HG02678 (cell line): ENCODE results near the gene RAX.
"Not testable (repeated sequence)": the region's sequence is repeated elsewhere in the genome, so short reads cannot be mapped to it uniquely, and the experiment has no call there.

ENCODE experiments used
- ATAC-seq: cut with Tn5 transposase; IDR thresholded peaks from one replicate; pipeline ENCODE4 v1.9.1; 2021; ENCODE audit warnings: mild to moderate bottlenecking, moderate library complexity; ENCODE audit not compliant: unreplicated experiment

RAX gene

GRCh38 chr18:59273759-59274532 lies 692 bp upstream of the RAX start:
- no peak for ATAC-seq

DNA sequence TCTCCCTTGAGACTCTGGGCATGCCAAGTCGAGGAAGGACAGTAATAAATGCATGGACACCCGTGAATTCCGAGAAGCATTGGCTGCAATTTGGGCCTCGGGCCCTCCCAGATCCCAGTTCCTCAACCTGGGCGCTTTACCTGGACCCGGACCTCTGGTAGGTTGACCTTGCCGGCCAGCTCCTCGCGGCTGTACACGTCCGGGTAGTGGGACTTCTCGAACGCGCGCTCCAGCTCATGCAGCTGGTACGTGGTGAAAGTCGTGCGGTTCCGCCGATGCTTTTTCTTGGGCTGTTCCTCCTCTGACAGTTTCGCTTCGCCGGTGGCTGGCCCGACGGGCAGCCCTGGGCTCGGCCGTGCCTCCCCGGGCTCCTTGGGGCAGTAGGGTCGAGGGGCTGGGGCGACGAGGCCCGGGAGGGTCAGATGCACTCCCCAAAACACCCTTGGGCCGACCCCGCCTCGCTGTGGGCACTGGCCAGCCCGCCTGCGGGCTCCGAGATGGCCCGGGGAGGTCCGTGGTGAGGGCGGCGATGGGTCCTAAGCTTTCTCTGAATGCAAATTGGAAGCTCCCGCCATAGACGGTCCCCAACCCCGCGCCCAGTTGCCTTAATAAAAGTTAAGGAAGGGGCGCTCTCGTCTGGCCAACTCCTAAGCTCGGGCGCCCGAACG lies 899 bp downstream of the RAX start:
- no peak for ATAC-seq

DNA sequence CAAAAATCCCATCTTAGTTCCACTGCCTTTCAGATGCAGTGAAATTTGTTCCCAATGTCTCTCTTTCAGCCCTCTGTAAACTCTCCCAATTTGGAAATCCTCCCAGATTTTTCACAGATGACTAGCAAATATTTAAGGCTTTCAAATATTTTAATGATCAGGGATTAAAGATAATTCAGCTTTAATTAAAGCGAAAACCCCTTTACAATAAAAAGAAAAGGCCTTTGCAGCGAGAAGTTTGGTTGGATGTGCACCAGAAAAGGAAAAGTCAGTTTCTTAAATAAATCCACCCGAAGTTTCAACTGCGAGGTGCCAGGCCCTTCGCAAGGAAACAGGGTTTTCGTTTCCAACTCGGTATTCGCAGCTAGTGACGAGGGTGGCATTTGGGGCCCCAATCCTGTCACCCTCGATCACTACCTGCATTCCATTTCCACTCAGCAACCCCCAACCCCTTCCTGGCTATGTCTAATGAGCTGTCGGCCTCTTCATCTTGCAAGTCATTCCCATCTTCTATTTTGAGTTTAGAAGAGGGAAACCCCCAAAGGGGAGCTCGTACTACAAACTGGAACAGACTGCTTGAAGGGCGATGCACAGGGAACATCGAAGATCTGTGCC lies 1.5 kb downstream of the RAX start:
- ATAC-seq, result no peak

DNA sequence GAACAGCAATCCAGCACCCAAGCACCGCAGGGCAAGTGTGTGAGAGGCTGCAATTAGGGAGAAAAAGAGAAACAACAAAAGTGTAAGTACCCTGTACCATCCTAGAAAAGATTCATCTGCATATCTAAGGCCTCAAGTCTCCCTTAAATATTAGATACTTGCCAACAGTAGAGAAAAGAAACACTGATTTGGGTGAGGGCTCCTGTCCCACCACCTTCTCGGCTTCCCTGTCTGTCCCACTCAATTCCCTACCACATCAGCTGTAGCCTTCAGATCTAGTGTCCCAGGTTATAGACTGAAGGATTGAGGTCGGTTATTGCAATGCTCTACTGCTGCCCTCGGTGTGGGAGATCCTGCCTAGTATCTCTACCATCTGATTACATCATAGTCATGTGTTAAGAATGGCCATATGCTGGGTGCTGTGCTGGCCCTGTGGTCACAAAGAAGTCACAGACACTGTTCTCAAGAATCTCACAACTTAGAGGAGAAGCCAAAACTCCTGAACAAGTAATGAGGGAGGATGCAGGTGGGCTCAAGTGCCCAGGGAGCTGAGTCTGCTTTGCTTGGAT lies 2.5 kb downstream of the RAX start:
- no peak for ATAC-seq

DNA sequence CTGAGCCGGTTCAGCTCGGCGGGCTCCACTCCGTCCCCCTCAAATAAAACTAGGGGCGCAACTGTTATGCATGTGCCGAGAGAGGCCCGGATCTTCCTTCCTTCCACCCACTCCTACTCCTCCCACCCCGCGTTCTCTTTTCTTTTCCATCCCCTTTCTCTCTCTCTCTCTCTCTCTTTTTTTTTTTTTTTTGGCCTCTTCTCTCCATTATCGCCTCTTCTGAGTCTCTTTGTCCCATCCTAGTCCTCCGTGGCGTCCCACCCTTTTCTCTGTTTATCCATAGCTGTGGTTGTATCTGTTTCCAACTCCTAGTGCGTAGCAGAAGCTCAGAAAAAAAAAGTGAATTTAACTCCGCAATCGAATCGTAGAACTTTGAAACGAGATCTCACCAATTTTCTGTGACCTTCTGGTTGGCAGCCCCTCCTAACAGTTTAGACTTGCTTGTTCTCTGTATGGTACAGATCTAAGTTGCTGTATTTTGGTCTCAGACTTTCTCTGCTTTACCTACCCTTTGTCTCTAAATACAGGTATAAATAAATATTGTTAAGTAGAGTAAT lies 3.6 kb downstream of the RAX start:
- ATAC-seq, result no peak

- no peak for ATAC-seq
These were observed 4.3 kb downstream of the RAX start for GRCh38 chr18:59268721-59269562.

GRCh38 chr18:59268127-59268720 lies 5.0 kb downstream of the RAX start:
- ATAC-seq, result no peak

- ATAC-seq, result no peak
These were observed 5.6 kb downstream of the RAX start for GRCh38 chr18:59267503-59268126.

GRCh38 chr18:59266886-59267502 lies 6.3 kb downstream of the RAX start:
- no peak for ATAC-seq

- ATAC-seq, result no peak
These were observed 6.8 kb downstream of the RAX start for GRCh38 chr18:59266459-59266858.

DNA sequence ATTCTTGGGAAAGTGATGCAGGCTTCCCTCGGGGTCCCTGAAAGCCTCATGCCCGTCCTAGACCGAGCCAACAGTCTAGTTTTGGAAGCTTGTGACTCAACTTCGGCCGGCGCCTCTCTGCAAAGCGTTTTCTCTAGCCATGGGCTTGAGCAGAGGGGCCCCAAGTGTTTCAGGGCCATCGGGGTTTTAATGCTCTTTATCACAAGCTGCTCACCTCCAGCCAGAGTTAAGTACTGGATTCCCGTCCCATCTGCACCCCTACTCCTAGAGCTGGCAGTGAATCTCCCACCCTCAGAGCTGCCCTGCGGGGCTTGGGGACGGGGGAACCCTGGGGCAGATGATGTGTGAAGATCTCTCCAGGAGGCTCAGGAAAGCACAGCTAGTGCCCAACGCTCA lies 7.3 kb downstream of the RAX start:
- ATAC-seq, result no peak

DNA sequence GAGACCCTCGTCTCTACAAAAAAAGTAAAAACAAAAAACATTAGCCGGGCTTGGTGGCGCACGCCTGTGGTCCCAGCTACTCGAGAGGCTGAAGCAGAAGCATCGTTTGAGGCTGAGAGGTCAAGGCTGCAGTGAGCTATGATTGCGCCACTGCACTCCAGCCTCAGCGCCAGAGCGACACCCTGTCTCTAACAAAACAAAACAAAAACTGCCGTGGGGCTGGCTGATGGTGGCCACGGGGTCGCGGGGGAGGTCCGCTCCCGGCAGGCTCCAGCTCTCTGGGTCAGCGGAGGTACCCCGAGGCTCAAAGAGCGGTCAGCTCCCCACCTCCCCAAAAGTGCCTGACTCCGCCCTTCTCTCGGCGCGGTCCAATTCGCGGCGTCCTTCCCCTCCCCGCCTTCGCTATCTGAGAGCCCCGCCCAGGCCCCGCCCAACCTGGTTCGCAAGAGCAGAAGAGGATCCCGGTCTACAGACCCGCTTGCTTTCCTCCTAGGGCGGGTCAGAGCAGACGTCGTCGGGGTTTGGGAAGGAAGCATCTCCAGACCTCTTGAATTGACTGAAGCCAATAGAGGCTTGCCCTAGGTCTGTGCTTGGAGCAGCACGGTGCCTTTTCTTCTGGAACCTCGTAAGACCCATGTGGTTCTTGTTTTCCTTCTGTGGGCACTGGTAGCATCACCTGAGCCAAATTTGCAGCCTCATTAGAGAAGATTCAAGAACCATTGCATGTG lies 7.8 kb downstream of the RAX start:
- no peak for ATAC-seq

DNA sequence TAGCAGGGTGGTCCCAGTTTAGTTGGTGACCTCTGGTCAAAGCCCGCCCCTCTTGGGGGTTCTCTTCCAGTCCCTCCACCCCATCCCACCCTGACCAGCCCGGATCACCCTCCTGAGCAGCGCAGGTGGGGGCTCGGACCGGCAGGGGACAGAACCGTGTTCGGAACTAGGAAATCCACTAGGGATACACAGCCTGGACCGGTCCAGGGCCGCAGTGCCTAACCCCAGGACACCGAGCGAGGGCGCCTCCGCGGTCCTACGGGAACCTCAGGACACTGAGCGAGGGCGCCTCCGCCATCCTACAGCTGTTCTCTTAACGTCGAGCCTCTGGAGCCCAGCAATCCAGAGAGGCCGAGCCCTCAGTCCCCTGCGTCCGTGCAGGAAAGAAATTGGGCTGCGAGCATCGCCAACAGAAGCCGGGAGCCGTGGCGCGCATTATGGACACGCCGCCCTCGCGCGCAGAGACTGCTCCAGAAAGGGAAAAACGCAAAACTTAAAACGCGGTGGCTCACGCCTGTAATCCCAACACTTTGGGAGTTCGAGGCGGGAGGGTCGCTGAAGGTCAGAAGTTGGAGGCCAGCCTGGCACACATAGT lies 8.5 kb downstream of the RAX start:
- no peak for ATAC-seq

- no peak for ATAC-seq
These were observed 9.1 kb downstream of the RAX start for GRCh38 chr18:59264121-59264571.

- no peak for ATAC-seq
These were observed 9.6 kb downstream of the RAX start for GRCh38 chr18:59263661-59264060.

DNA sequence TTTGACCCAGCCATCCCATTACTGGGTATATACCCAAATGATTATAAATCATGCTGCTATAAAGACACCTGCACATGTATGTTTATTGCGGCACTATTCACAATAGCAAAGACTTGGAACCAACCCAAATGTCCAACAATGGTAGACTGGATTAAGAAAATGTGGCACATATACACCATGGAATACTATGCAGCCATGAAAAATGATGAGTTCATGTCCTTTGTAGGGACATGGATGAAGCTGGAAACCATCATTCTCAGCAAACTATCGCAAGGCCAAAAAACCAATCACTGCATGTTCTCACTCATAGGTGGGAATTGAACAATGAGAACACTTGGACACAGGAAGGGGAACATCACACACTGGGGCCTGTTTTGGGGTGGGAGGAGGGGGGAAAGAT lies 11.0 kb downstream of the RAX start:
- ATAC-seq, result not testable (repeated sequence)

- not testable (repeated sequence) for ATAC-seq
These were observed 11.4 kb downstream of the RAX start for GRCh38 chr18:59261842-59262241.

GRCh38 chr18:59255491-59255890 lies 17.8 kb downstream of the RAX start:
- not testable (repeated sequence) for ATAC-seq
